GM12878 (cell line): ENCODE data around the gene ATXN7L1.

ENCODE experiments used
- ASH2L ChIP-seq: fragments of 300-600, 200-600 bp; sonication (generic); IDR thresholded peaks from 2 replicates; pipeline ENCODE4 v1.6.1; 2017; ENCODE audit warnings: low read depth, mild to moderate bottlenecking, borderline replicate concordance
- BHLHE40 ChIP-seq, 2 experiments: fragments of 450-650 bp in 1 of 2; IDR thresholded peaks; 2 replicates each; pipeline ENCODE4 v1.6.1; 2011 to 2017; ENCODE audit warnings: low read depth in 2 of 2, borderline replicate concordance in 1 of 2, improper control_type of control experiment in 1 of 2, low read length in 1 of 2, mild to moderate bottlenecking in 1 of 2
- POLR2A ChIP-seq: IDR thresholded peaks from 2 replicates; pipeline ENCODE4 v1.6.1; 2011; ENCODE audit warnings: low read depth, mild to moderate bottlenecking, low read length
- POLR2AphosphoS5 ChIP-seq: IDR thresholded peaks from 2 replicates; pipeline ENCODE4 v1.6.1; 2011; ENCODE audit warnings: mild to moderate bottlenecking, low read length, inconsistent platforms
- RFX5 ChIP-seq: IDR thresholded peaks from 2 replicates; pipeline ENCODE4 v1.6.1; 2011; ENCODE audit warnings: low read depth, low read length, improper control_type of control experiment
- SIN3A ChIP-seq: IDR thresholded peaks from 2 replicates; pipeline ENCODE4 v1.6.1; 2012; ENCODE audit warnings: low read depth, low read length, improper control_type of control experiment
- SMAD1 ChIP-seq: fragments of 450-650 bp; IDR thresholded peaks from 2 replicates; pipeline ENCODE4 v1.6.1; 2018; ENCODE audit warnings: mild to moderate bottlenecking, low read depth; ENCODE audit not compliant: partially characterized antibody
- SRF ChIP-seq, 2 experiments: IDR thresholded peaks; 2 replicates each; pipeline ENCODE4 v1.6.1; 2011; ENCODE audit warnings: low read depth in 2 of 2, low read length in 2 of 2, mild to moderate bottlenecking in 1 of 2, moderate library complexity in 1 of 2
- TCF3 ChIP-seq: IDR thresholded peaks from 2 replicates; pipeline ENCODE4 v1.6.1; 2012; ENCODE audit warnings: low read depth, mild to moderate bottlenecking, low read length, borderline replicate concordance; ENCODE audit not compliant: insufficient read depth
- YBX1 ChIP-seq: fragments of 450-650 bp; IDR thresholded peaks from 2 replicates; pipeline ENCODE4 v1.6.1; 2016; ENCODE audit warnings: antibody characterized with exemption
- ZBED1 ChIP-seq: IDR thresholded peaks from 2 replicates; pipeline ENCODE4 v1.6.1; 2016; ENCODE audit warnings: borderline replicate concordance
- TF ChIP-seq, protein P1 (sequence below), 3 experiments: IDR thresholded peaks in 2 of 3; conservative IDR thresholded peaks in 1 of 3; 2 replicates each; pipeline ENCODE4 v1.5.1; 2011; ENCODE audit warnings: low read depth in 3 of 3, low read length in 3 of 3, mild to moderate bottlenecking in 3 of 3, control low read depth in 2 of 3, moderate library complexity in 2 of 3, inconsistent platforms in 1 of 3, mixed read lengths in 1 of 3; ENCODE audit not compliant: control insufficient read depth in 2 of 3, insufficient read depth in 1 of 3; ENCODE audit errors: extremely low read depth in 1 of 3
- TF ChIP-seq, protein P2 (sequence below): fragments of 450-650 bp; IDR thresholded peaks from 2 replicates; pipeline ENCODE4 v1.6.1; 2017; ENCODE audit warnings: mild to moderate bottlenecking, moderate library complexity
- TF ChIP-seq, protein P3 (sequence below): IDR thresholded peaks from 2 replicates; pipeline ENCODE4 v1.6.1; 2012; ENCODE audit warnings: low read length, inconsistent platforms

DNA sequence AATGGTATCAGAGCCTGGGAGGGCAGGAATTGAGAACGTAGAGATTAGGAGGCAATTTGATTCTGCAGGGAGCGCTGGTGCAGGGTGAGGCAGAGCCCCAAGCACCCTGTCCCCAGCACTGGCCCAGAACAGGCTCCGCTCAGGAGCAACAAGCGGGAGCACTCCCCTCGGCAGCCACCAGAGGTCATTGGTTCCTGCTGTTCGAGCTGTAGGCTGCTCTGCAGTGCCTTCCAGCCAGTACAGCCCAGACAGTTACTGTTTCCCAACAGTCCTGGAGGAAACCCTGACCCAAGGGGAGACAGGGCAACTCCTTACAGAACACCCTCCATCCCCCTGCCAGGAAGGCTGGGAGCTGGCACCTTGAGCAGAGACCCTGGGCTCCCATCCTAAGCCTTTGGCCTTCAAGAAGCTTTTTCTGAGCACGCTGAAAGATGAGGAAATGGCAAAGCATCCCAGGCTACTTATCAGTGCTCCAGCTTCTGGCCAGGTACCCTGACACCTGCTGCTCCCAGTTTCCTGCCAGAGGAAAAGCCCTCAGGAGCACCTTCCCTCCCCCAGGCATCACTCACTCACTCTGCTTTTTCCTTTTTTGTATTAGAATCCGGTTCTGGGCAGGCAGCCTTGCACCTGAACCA is 223.9 kb downstream of the ATXN7L1 start:
- TF ChIP-seq, protein P1, sequence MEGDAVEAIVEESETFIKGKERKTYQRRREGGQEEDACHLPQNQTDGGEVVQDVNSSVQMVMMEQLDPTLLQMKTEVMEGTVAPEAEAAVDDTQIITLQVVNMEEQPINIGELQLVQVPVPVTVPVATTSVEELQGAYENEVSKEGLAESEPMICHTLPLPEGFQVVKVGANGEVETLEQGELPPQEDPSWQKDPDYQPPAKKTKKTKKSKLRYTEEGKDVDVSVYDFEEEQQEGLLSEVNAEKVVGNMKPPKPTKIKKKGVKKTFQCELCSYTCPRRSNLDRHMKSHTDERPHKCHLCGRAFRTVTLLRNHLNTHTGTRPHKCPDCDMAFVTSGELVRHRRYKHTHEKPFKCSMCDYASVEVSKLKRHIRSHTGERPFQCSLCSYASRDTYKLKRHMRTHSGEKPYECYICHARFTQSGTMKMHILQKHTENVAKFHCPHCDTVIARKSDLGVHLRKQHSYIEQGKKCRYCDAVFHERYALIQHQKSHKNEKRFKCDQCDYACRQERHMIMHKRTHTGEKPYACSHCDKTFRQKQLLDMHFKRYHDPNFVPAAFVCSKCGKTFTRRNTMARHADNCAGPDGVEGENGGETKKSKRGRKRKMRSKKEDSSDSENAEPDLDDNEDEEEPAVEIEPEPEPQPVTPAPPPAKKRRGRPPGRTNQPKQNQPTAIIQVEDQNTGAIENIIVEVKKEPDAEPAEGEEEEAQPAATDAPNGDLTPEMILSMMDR (IDR thresholded peaks at IDR 0.05 in 2 of 3, conservative IDR thresholded peaks at IDR 0.05 in 1 of 3; ENCODE audit: control insufficient read depth in 2 of 3, extremely low read depth in 1 of 3, insufficient read depth in 1 of 3, low read depth in 3 of 3, low read length in 3 of 3), result peak; percentile 83 to 93 (median 87)
- TF ChIP-seq SMAD1 (no peak), ASH2L (no peak), ZBED1 (no peak), SRF (IDR thresholded peaks at IDR 0.05; ENCODE audit: low read depth in 2 of 2, low read length in 2 of 2) (no peak), POLR2A (no peak), SIN3A (no peak), RFX5 (no peak), TCF3 (no peak), POLR2AphosphoS5 (no peak), YBX1 (no peak), BHLHE40 (IDR thresholded peaks at IDR 0.05; ENCODE audit: borderline replicate concordance in 1 of 2, low read depth in 2 of 2, low read length in 1 of 2) (no peak)
- TF ChIP-seq, protein P2, sequence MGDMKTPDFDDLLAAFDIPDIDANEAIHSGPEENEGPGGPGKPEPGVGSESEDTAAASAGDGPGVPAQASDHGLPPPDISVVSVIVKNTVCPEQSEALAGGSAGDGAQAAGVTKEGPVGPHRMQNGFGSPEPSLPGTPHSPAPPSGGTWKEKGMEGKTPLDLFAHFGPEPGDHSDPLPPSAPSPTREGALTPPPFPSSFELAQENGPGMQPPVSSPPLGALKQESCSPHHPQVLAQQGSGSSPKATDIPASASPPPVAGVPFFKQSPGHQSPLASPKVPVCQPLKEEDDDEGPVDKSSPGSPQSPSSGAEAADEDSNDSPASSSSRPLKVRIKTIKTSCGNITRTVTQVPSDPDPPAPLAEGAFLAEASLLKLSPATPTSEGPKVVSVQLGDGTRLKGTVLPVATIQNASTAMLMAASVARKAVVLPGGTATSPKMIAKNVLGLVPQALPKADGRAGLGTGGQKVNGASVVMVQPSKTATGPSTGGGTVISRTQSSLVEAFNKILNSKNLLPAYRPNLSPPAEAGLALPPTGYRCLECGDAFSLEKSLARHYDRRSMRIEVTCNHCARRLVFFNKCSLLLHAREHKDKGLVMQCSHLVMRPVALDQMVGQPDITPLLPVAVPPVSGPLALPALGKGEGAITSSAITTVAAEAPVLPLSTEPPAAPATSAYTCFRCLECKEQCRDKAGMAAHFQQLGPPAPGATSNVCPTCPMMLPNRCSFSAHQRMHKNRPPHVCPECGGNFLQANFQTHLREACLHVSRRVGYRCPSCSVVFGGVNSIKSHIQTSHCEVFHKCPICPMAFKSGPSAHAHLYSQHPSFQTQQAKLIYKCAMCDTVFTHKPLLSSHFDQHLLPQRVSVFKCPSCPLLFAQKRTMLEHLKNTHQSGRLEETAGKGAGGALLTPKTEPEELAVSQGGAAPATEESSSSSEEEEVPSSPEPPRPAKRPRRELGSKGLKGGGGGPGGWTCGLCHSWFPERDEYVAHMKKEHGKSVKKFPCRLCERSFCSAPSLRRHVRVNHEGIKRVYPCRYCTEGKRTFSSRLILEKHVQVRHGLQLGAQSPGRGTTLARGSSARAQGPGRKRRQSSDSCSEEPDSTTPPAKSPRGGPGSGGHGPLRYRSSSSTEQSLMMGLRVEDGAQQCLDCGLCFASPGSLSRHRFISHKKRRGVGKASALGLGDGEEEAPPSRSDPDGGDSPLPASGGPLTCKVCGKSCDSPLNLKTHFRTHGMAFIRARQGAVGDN, result no peak
- TF ChIP-seq, protein P3, sequence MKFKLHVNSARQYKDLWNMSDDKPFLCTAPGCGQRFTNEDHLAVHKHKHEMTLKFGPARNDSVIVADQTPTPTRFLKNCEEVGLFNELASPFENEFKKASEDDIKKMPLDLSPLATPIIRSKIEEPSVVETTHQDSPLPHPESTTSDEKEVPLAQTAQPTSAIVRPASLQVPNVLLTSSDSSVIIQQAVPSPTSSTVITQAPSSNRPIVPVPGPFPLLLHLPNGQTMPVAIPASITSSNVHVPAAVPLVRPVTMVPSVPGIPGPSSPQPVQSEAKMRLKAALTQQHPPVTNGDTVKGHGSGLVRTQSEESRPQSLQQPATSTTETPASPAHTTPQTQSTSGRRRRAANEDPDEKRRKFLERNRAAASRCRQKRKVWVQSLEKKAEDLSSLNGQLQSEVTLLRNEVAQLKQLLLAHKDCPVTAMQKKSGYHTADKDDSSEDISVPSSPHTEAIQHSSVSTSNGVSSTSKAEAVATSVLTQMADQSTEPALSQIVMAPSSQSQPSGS, result no peak
